Measurements from ENCODE around the gene APOM. TPM values are rescaled to one million over a fixed set of nuclear protein-coding genes. Genes with fewer than 3 reads are reported as not detected.

The APOM gene
- total and polyA plus RNA-seq, 3 donors from 2014 or later = 7.5 to 27.9 (median 9.8) TPM

GRCh38 chr6:31654574-31655348 is 933 bp upstream of the APOM start:
- no peak for TF ChIP-seq CTCF (IDR thresholded peaks at IDR 0.05)
- no peak for TF ChIP-seq POLR2A (IDR thresholded peaks at IDR 0.05)
- H3K27me3 ChIP-seq = no peaks in the 10 kb centered on the region
- no peak overlapping the region for H3K4me3 ChIP-seq
- H3K9me3 ChIP-seq = no peaks in the 10 kb centered on the region
- WGBS, 2 donors = 85 to 90% methylated on average over 8 of the region's 8 CpGs
- peaks cover 26% of the 10 kb centered on the region for H3K4me1 ChIP-seq
- H3K36me3 ChIP-seq (ENCODE audit: low read depth, missing control alignments) = no peaks in the 10 kb centered on the region
- H3K27ac ChIP-seq = no peak overlapping the region
- no peak for DNase-seq
- intact Hi-C loops (cut with DNase I; ENCODE audit: low total_unique reads) = no loop called here

- 77 to 78% methylated on average over 6 of the region's 6 CpGs for WGBS, 2 donors
- Histone ChIP-seq H3K27ac (no peak overlapping the region), H3K4me1 (peaks cover 29% of the 10 kb centered on the region)
These were observed 1.9 kb downstream of the APOM start for GRCh38 chr6:31657406-31658157.

GRCh38 chr6:31658158-31658688 is 2.5 kb downstream of the APOM start:
- no peaks in the 10 kb centered on the region for H3K36me3 ChIP-seq (ENCODE audit: low read depth, missing control alignments)
- no peak overlapping the region for H3K27ac ChIP-seq
- H3K9me3 ChIP-seq = no peaks in the 10 kb centered on the region
- H3K4me1 ChIP-seq = peaks cover 34% of the 10 kb centered on the region
- intact Hi-C loops (cut with DNase I; ENCODE audit: low total_unique reads) = no loop called here
- 68 to 83% methylated on average over 4 of the region's 4 CpGs for WGBS, 2 donors
- DNase-seq = no peak
- TF ChIP-seq CTCF (IDR thresholded peaks at IDR 0.05) (no peak), POLR2A (IDR thresholded peaks at IDR 0.05) (no peak)
- no peak overlapping the region for H3K4me3 ChIP-seq
- H3K27me3 ChIP-seq = no peaks in the 10 kb centered on the region

More at GRCh38 chr6:31657406-31658157, 1.9 kb downstream of the APOM start:
- intact Hi-C loops (cut with DNase I; ENCODE audit: low total_unique reads) = no loop called here
- Histone ChIP-seq H3K4me3 (no peak overlapping the region), H3K9me3 (no peaks in the 10 kb centered on the region), H3K27me3 (no peaks in the 10 kb centered on the region), H3K36me3 (ENCODE audit: low read depth, missing control alignments) (no peaks in the 10 kb centered on the region)
- no peak for DNase-seq
- TF ChIP-seq POLR2A (IDR thresholded peaks at IDR 0.05) (no peak), CTCF (IDR thresholded peaks at IDR 0.05) (no peak)

GRCh38 chr6:31658983-31659648 is 3.4 kb downstream of the APOM start:
- H3K36me3 ChIP-seq (ENCODE audit: low read depth, missing control alignments) = no peaks in the 10 kb centered on the region

More at GRCh38 chr6:31658983-31659648, 3.4 kb downstream of the APOM start:
- no peak for TF ChIP-seq POLR2A (IDR thresholded peaks at IDR 0.05)
- intact Hi-C loops (cut with DNase I; ENCODE audit: low total_unique reads) = no loop called here
- Histone ChIP-seq H3K4me3 (peak overlapping the region; percentile 60 to 79), H3K27ac (peak overlapping the region in 1 of 2 donors; percentile 85), H3K9me3 (no peaks in the 10 kb centered on the region), H3K27me3 (no peaks in the 10 kb centered on the region), H3K4me1 (peaks cover 37% of the 10 kb centered on the region)
- DNase-seq = no peak
- WGBS, 2 donors = 78 to 84% methylated on average over 5 to 13 of the region's 13 CpGs

Data from testis (tissue), 3 donors.